ENCODE measurements around the gene SHB.

The SHB gene

GRCh38 chr9:38089387-38090165 lies 20.5 kb upstream of the SHB start:
- no peak for DNase-seq (ENCODE audit: low read depth)
- no peak for TF ChIP-seq CTCF (conservative IDR thresholded peaks at IDR 0.05; ENCODE audit: low read length)
- no peak overlapping the region for H3K4me3 ChIP-seq (ENCODE audit: low read length)

- peak; percentile 94 for TF ChIP-seq CTCF (conservative IDR thresholded peaks at IDR 0.05; ENCODE audit: low read length)
- DNase-seq (ENCODE audit: low read depth) = peak; percentile 32
- H3K4me3 ChIP-seq (ENCODE audit: low read length) = no peak overlapping the region
Measured at GRCh38 chr9:38088006-38088925, 19.2 kb upstream of the SHB start.

DNA sequence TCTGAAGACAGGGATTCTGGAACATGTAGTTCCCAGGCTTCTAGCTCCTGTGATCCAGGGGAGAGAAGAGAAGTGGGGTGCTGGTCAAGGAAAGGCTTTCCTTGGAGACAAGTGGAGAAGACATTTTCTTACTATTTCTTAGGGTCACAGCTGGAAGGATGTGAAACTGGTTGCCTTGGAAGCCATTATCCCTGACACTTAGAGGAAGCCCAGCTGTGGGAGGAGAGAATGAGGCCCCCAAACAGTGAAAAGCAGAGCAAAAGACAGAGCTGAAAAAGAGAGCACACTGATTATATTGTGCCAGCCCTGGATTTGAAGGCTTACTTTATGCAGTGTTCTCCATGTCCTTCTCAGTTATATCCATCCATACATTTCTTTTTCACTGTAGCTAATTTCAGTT lies 17.5 kb upstream of the SHB start:
- DNase-seq (ENCODE audit: low read depth) = no peak
- no peak for TF ChIP-seq CTCF (conservative IDR thresholded peaks at IDR 0.05; ENCODE audit: low read length)

GRCh38 chr9:38085308-38085707 lies 16.3 kb upstream of the SHB start:
- no peak overlapping the region for H3K4me3 ChIP-seq (ENCODE audit: low read length)
- DNase-seq (ENCODE audit: low read depth) = no peak
- no peak for TF ChIP-seq CTCF (conservative IDR thresholded peaks at IDR 0.05; ENCODE audit: low read length)

More for the DNA sequence above, 17.5 kb upstream of the SHB start:
- no peak overlapping the region for H3K4me3 ChIP-seq (ENCODE audit: low read length)

DNA sequence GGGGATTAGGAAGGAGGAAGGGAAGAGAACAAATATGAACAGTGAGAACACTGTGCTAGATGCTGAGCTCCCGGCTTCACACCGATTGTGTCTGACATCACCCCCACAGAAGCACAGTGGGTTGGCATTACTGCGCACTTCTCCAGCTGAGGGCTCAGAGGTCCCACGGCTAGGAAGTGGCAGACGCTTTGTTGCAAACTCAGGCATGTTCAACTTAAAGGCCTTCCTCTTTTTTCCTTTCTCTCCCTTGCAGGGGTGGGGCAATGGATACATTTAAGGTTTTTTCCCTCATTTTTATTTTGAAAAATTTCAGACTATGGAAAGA lies 15.5 kb upstream of the SHB start:
- no peak for TF ChIP-seq CTCF (conservative IDR thresholded peaks at IDR 0.05; ENCODE audit: low read length)
- DNase-seq (ENCODE audit: low read depth) = no peak
- no peak overlapping the region for H3K4me3 ChIP-seq (ENCODE audit: low read length)

DNA sequence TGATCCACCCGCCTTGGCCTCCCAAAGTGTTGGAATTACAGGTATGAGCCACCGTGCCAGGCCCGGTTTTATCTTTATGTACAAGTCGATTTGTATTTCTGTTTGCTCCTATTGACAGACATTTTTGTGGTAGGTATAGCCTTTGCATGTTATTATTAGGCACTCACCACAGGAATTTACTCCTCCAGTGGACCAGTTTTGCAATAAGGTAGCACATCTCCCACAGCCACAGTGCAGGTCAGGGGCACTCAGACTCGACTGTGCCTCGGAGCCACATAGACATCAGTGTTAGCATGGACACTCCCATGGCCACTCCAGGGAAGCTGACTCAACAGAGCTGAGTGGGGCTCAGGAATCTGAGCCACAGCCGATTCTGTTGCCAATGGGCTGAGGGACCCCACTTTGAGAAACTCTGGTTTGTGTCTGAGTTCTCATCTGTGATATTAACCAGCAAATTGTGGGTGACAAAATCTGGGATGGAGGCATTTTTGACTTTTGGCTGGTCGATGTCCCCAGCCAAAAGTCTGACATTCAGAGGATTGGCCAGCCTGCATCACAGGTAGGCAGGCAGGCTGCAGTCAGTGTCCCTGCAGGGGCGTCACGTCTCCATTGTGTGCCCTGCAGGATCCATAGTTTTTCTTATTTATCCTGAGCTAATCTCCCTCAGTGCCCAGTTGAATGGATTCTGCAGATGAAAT lies 15.0 kb upstream of the SHB start:
- no peak for TF ChIP-seq CTCF (conservative IDR thresholded peaks at IDR 0.05; ENCODE audit: low read length)
- peak; percentile 37 for DNase-seq (ENCODE audit: low read depth)

More for the DNA sequence above, 15.0 kb upstream of the SHB start:
- H3K4me3 ChIP-seq (ENCODE audit: low read length) = no peak overlapping the region

All from AG10803 (cell line).